ENCODE data around the gene BEAN1. TPM values are rescaled to one million over a fixed set of nuclear protein-coding genes. Genes with fewer than 3 reads are reported as not detected.

Gene BEAN1
- total and polyA plus RNA-seq, 12 donors: 0.11 to 0.54 (median 0.18) TPM; not detected in 2

- H3K27me3 ChIP-seq: no peaks in the 10 kb centered on the region
- WGBS, 4 donors: 85 to 100% (median 97%) methylated on average over 5 of the region's 5 CpGs
These were observed 101.2 kb downstream of the BEAN1 start for GRCh38 chr16:66528294-66528693.

GRCh38 chr16:66529475-66529874, 102.4 kb downstream of the BEAN1 start:
- Histone ChIP-seq H3K36me3 (replicated peaks in 1 of 2) (peaks cover 0 to 57% of the 10 kb centered on the region in 2 donors), H3K4me1 (replicated peaks in 1 of 2) (peaks cover 0 to 2% of the 10 kb centered on the region in 2 donors), H3K9me3 (replicated peaks in 1 of 3) (no peaks in the 10 kb centered on the region), H3K27me3 (no peaks in the 10 kb centered on the region), H3K4me3 (no peak overlapping the region), H3K27ac (no peak overlapping the region)
- DNase-seq: no peak
- TF ChIP-seq CTCF (IDR thresholded peaks at IDR 0.05) (no peak), POLR2A (IDR thresholded peaks at IDR 0.05) (no peak)
- 77 to 87% (median 83%) methylated on average over 5 to 6 of the region's 6 CpGs for WGBS, 4 donors
- intact Hi-C loops (cut with DNase I): no loop called here

More at GRCh38 chr16:66528294-66528693, 101.2 kb downstream of the BEAN1 start:
- Histone ChIP-seq H3K4me3 (no peak overlapping the region), H3K4me1 (replicated peaks in 1 of 2) (peaks cover 4 to 11% of the 10 kb centered on the region in 2 donors), H3K36me3 (replicated peaks in 1 of 2) (peaks cover 0 to 57% of the 10 kb centered on the region in 2 donors), H3K9me3 (replicated peaks in 1 of 3) (no peaks in the 10 kb centered on the region), H3K27ac (no peak overlapping the region)
- TF ChIP-seq CTCF (IDR thresholded peaks at IDR 0.05) (no peak), POLR2A (IDR thresholded peaks at IDR 0.05) (no peak)
- no peak for DNase-seq
- intact Hi-C loops (cut with DNase I): no loop called here

Other genes starting within 250 kb of the BEAN1 start
- 10 to 100 TPM; 19.0 to 50.9 (median 30.4) TPM for gene CDH5, start 60.6 kb upstream of the BEAN1 start, total RNA-seq
- 10 to 100 TPM; 13.8 to 24.0 (median 15.0) TPM for gene CDH5, start 60.6 kb upstream of the BEAN1 start, polyA plus RNA-seq
- gene TK2, start 122.8 kb downstream of the BEAN1 start, total RNA-seq: 10 to 100 TPM; 43.0 to 78.9 (median 66.6) TPM
- gene TK2, start 122.8 kb downstream of the BEAN1 start, polyA plus RNA-seq: 10 to 100 TPM; 24.9 to 45.3 (median 29.8) TPM
- 10 to 100 TPM; 19.6 to 67.9 (median 44.3) TPM for gene CKLF, start 125.3 kb downstream of the BEAN1 start, total RNA-seq
- 10 to 100 TPM; 23.6 to 32.8 (median 26.2) TPM for gene CKLF, start 125.3 kb downstream of the BEAN1 start, polyA plus RNA-seq
- 1 to 10 TPM in 7 of 9 donors, under 1 TPM in 2; 0.36 to 9.1 (median 3.1) TPM for gene CMTM1, start 139.1 kb downstream of the BEAN1 start, total RNA-seq
- gene CMTM1, start 139.1 kb downstream of the BEAN1 start, polyA plus RNA-seq: 1 to 10 TPM in 1 of 3 donors, under 1 TPM in 1, not detected in 1; 0.34 to 1.4 TPM
- gene CMTM2, start 152.2 kb downstream of the BEAN1 start, total RNA-seq: under 1 TPM in 1 of 9 donors, not detected in 8; 0.55 TPM
- under 1 TPM in 2 of 3 donors, not detected in 1; 0.17 to 0.80 TPM for gene CMTM2, start 152.2 kb downstream of the BEAN1 start, polyA plus RNA-seq
- gene CMTM3, start 177.4 kb downstream of the BEAN1 start, total RNA-seq: 10 to 100 TPM; 12.2 to 31.8 (median 24.0) TPM
- 10 to 100 TPM in 2 of 3 donors, 1 to 10 TPM in 1; 6.4 to 30.0 (median 25.2) TPM for gene CMTM3, start 177.4 kb downstream of the BEAN1 start, polyA plus RNA-seq

Measured in adrenal gland (tissue), 12 donors.